ENCODE measurements around the gene LSS. TPM values are rescaled to one million over a fixed set of nuclear protein-coding genes. Genes with fewer than 3 reads are reported as not detected.
"Not testable (repeated sequence)": the region's sequence is repeated elsewhere in the genome, so short reads cannot be mapped to it uniquely, and the experiment has no call there.

LSS gene
- total RNA-seq, 1 donor from 2014 or later, result 103 TPM

- no peak overlapping the region for H3K27ac ChIP-seq
- no peak overlapping the region for H3K4me3 ChIP-seq
- no peaks in the 10 kb centered on the region for H3K9me3 ChIP-seq
- no peaks in the 10 kb centered on the region for H3K4me1 ChIP-seq
- intact Hi-C loops (cut with DNase I), result no loop called here
- peaks cover 5 to 97% of the 10 kb centered on the region in 2 donors for H3K36me3 ChIP-seq
- no peak for DNase-seq (ENCODE audit: extremely low spot score in 2 of 2)
- TF ChIP-seq CTCF (IDR thresholded peaks at IDR 0.05) (no peak), POLR2A (IDR thresholded peaks at IDR 0.05) (no peak), POLR2AphosphoS5 (IDR thresholded peaks at IDR 0.05; ENCODE audit: insufficient read depth in 1 of 2, low read depth in 1 of 2) (no peak)
- H3K27me3 ChIP-seq, result no peaks in the 10 kb centered on the region
Observed at GRCh38 chr21:46243325-46243724, 14.8 kb upstream of the LSS start.

- H3K36me3 ChIP-seq, result peaks cover 5 to 84% of the 10 kb centered on the region in 2 donors
- DNase-seq (ENCODE audit: extremely low spot score in 2 of 2); intact Hi-C loops (cut with DNase I): not testable (repeated sequence)
Observed at GRCh38 chr21:46241577-46241976, 13.0 kb upstream of the LSS start.

GRCh38 chr21:46239817-46240325 is 11.3 kb upstream of the LSS start:
- no peak for DNase-seq (ENCODE audit: extremely low spot score in 2 of 2)
- H3K27me3 ChIP-seq, result no peaks in the 10 kb centered on the region
- H3K4me1 ChIP-seq, result no peaks in the 10 kb centered on the region
- TF ChIP-seq POLR2AphosphoS5 (IDR thresholded peaks at IDR 0.05; ENCODE audit: insufficient read depth in 1 of 2, low read depth in 1 of 2), result no peak
- peaks cover 5 to 84% of the 10 kb centered on the region in 2 donors for H3K36me3 ChIP-seq
- intact Hi-C loops (cut with DNase I), result no loop called here
- H3K9me3 ChIP-seq, result no peaks in the 10 kb centered on the region
- H3K27ac ChIP-seq, result no peak overlapping the region
- no peak overlapping the region for H3K4me3 ChIP-seq

More at GRCh38 chr21:46241577-46241976, 13.0 kb upstream of the LSS start:
- not testable (repeated sequence) for H3K27me3 ChIP-seq, H3K4me3 ChIP-seq, H3K27ac ChIP-seq, H3K4me1 ChIP-seq, H3K9me3 ChIP-seq

- intact Hi-C loops (cut with DNase I), result no loop called here
- no peak for DNase-seq (ENCODE audit: extremely low spot score in 2 of 2)
- Histone ChIP-seq H3K4me3 (no peak overlapping the region), H3K36me3 (peaks cover 3 to 69% of the 10 kb centered on the region in 2 donors), H3K4me1 (no peaks in the 10 kb centered on the region), H3K27ac (no peak overlapping the region), H3K27me3 (no peaks in the 10 kb centered on the region), H3K9me3 (no peaks in the 10 kb centered on the region)
- TF ChIP-seq POLR2AphosphoS5 (IDR thresholded peaks at IDR 0.05; ENCODE audit: insufficient read depth in 1 of 2, low read depth in 1 of 2) (no peak), CTCF (IDR thresholded peaks at IDR 0.05) (no peak), POLR2A (IDR thresholded peaks at IDR 0.05) (no peak)
Observed at GRCh38 chr21:46237474-46237873, 8.9 kb upstream of the LSS start.

- Histone ChIP-seq H3K36me3 (peaks cover 0 to 41% of the 10 kb centered on the region in 2 donors), H3K9me3 (no peaks in the 10 kb centered on the region)
- intact Hi-C loops (cut with DNase I), result no loop called here
Observed at GRCh38 chr21:46234436-46234950, 5.9 kb upstream of the LSS start.

More at GRCh38 chr21:46234436-46234950, 5.9 kb upstream of the LSS start:
- DNase-seq (ENCODE audit: extremely low spot score in 2 of 2), result no peak
- no peak for TF ChIP-seq POLR2AphosphoS5 (IDR thresholded peaks at IDR 0.05; ENCODE audit: insufficient read depth in 1 of 2, low read depth in 1 of 2)
- TF ChIP-seq POLR2A (IDR thresholded peaks at IDR 0.05), result no peak
- no peak for TF ChIP-seq CTCF (IDR thresholded peaks at IDR 0.05)
- Histone ChIP-seq H3K27ac (no peak overlapping the region), H3K4me3 (no peak overlapping the region), H3K27me3 (no peaks in the 10 kb centered on the region), H3K4me1 (peaks cover 8% of the 10 kb centered on the region)

All from vagina (tissue), 2 donors.